OCI-LY1 (cell line): Measurements from ENCODE around the gene IDH3A.

Experiments
- H2AFZ ChIP-seq: fragments of 200-600 bp; sonication (generic), shearing (Covaris generic); 2 replicates; pipeline ENCODE4 v1.6.0; 2014; ENCODE audit warnings: antibody characterized with exemption, mild to moderate bottlenecking, low read length
- H3F3A ChIP-seq: fragments of 200-600 bp; sonication (generic), shearing (Covaris generic); 2 replicates; pipeline ENCODE4 v1.6.0; 2014; ENCODE audit warnings: mild to moderate bottlenecking, antibody characterized with exemption, low read length, moderate library complexity; ENCODE audit not compliant: insufficient read depth
- H3K27ac ChIP-seq: fragments of 200-600 bp; sonication (generic); 2 replicates; pipeline ENCODE4 v1.5.1; 2014; ENCODE audit warnings: low read length, mixed run types, mild to moderate bottlenecking, low read depth; ENCODE audit not compliant: poor library complexity, severe bottlenecking
- H3K27me3 ChIP-seq: fragments of 200-600 bp; sonication (generic); 2 replicates; pipeline ENCODE4 v1.6.0; 2014; ENCODE audit warnings: antibody characterized with exemption, mild to moderate bottlenecking, low read length, moderate library complexity; ENCODE audit not compliant: insufficient read depth
- H3K36me3 ChIP-seq: fragments of 200-600 bp; sonication (generic); 2 replicates; pipeline ENCODE4 v1.6.1; 2014; ENCODE audit warnings: mild to moderate bottlenecking, antibody characterized with exemption, low read length, moderate library complexity, mixed read lengths; ENCODE audit not compliant: insufficient read depth
- H3K4me1 ChIP-seq: fragments of 200-600 bp; sonication (generic); 2 replicates; pipeline ENCODE4 v1.5.1; 2014; ENCODE audit warnings: mild to moderate bottlenecking, low read length, moderate library complexity; ENCODE audit not compliant: insufficient read depth, severe bottlenecking
- H3K4me2 ChIP-seq: fragments of 200-600 bp; sonication (generic), shearing (Covaris generic); 2 replicates; pipeline ENCODE4 v1.6.1; 2014; ENCODE audit warnings: low read length
- H3K4me3 ChIP-seq: fragments of 200-600 bp; sonication (generic); 2 replicates; pipeline ENCODE4 v1.5.1; 2014; ENCODE audit warnings: low read length, low read depth, mild to moderate bottlenecking, mixed read lengths; ENCODE audit not compliant: poor library complexity, severe bottlenecking
- H3K79me2 ChIP-seq: fragments of 200-600 bp; shearing (Covaris generic); 2 replicates; pipeline ENCODE4 v1.6.1; 2016; ENCODE audit warnings: mixed run types, low read length, mixed read lengths; ENCODE audit not compliant: insufficient read depth
- H3K9ac ChIP-seq: fragments of 200-600 bp; sonication (generic), shearing (Covaris generic); 2 replicates; pipeline ENCODE4 v1.6.1; 2014; ENCODE audit warnings: mild to moderate bottlenecking, low read length, mixed read lengths
- H3K9me2 ChIP-seq: fragments of 200-600 bp; sonication (generic), shearing (Covaris generic); 2 replicates; pipeline ENCODE4 v1.6.1; 2014; ENCODE audit warnings: low read depth, mild to moderate bottlenecking, low read length, mixed read lengths
- H3K9me3 ChIP-seq: fragments of 200-600 bp; shearing (Covaris generic); 2 replicates; pipeline ENCODE4 v1.6.1; 2014; ENCODE audit warnings: low read length, mixed read lengths
- H4K20me1 ChIP-seq: fragments of 200-600 bp; sonication (generic), shearing (Covaris generic); 2 replicates; pipeline ENCODE4 v1.6.0; 2016; ENCODE audit warnings: mild to moderate bottlenecking, low read length; ENCODE audit not compliant: insufficient read depth
- CTCF ChIP-seq: fragments of 200-600 bp; sonication (generic), shearing (Covaris generic); IDR thresholded peaks from 2 replicates; pipeline ENCODE4 v1.5.1; 2017; ENCODE audit warnings: mild to moderate bottlenecking, antibody characterized with exemption, low read length, moderate library complexity, mixed read lengths
- EZH2 ChIP-seq: fragments of 200-600 bp; sonication (generic), shearing (Covaris generic); IDR thresholded peaks from 2 replicates; pipeline ENCODE4 v1.8.0; 2017; ENCODE audit warnings: borderline replicate concordance, mixed run types, mild to moderate bottlenecking, antibody characterized with exemption, low read length, moderate library complexity, mixed read lengths

Gene IDH3A

GRCh38 chr15:78159395-78159794 lies 10.2 kb downstream of the IDH3A start:
- Histone ChIP-seq H3K4me2 (no peak overlapping the region), H3K27me3 (no peaks in the 10 kb centered on the region), H3K4me1 (no peaks in the 10 kb centered on the region), H3K36me3 (peaks cover 65% of the 10 kb centered on the region), H3K9ac (no peak overlapping the region), H3K27ac (no peak overlapping the region), H3K9me2 (no peaks in the 10 kb centered on the region), H3K9me3 (no peaks in the 10 kb centered on the region), H3K79me2 (peaks cover 7% of the 10 kb centered on the region; the same call in 1 of the 2 replicates), H4K20me1 (no peaks in the 10 kb centered on the region), H3K4me3 (no peak overlapping the region), H3F3A (no peaks in the 10 kb centered on the region), H2AFZ (no peak overlapping the region)
- TF ChIP-seq CTCF (no peak), EZH2 (no peak)

DNA sequence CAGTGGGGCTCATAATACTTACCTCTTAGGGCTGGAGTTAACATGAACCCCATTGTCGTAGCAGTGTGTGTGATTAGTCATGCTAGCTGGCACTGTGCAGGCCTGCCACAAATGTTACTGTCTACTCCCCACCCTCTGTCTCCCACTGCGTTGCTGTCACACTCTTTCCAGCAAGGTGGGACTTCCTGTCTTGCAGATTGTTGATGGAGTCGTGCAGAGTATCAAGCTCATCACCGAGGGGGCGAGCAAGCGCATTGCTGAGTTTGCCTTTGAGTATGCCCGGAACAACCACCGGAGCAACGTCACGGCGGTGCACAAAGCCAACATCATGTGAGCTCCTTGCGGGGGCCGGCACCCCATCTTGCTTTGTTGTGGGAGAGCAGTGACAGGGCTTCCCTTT lies 12.9 kb downstream of the IDH3A start:
- H3K36me3 ChIP-seq: peaks cover 83% of the 10 kb centered on the region
- no peak overlapping the region for H3K27ac ChIP-seq
- no peaks in the 10 kb centered on the region for H3K79me2 ChIP-seq
- TF ChIP-seq EZH2 (no peak), CTCF (no peak)
- H4K20me1 ChIP-seq: no peaks in the 10 kb centered on the region
- no peaks in the 10 kb centered on the region for H3K9me3 ChIP-seq
- H2AFZ ChIP-seq: no peak overlapping the region
- H3F3A ChIP-seq: no peaks in the 10 kb centered on the region
- no peak overlapping the region for H3K4me2 ChIP-seq
- no peak overlapping the region for H3K4me3 ChIP-seq
- H3K9me2 ChIP-seq: no peaks in the 10 kb centered on the region
- no peaks in the 10 kb centered on the region for H3K27me3 ChIP-seq
- no peak overlapping the region for H3K9ac ChIP-seq
- peaks cover under 1% of the 10 kb centered on the region for H3K4me1 ChIP-seq

GRCh38 chr15:78164010-78164409 lies 14.8 kb downstream of the IDH3A start:
- H3K36me3 ChIP-seq: peaks cover 87% of the 10 kb centered on the region

More at GRCh38 chr15:78164010-78164409, 14.8 kb downstream of the IDH3A start:
- no peak overlapping the region for H3K9ac ChIP-seq
- H3K27ac ChIP-seq: no peak overlapping the region
- H3K4me1 ChIP-seq: peaks cover 8% of the 10 kb centered on the region
- H3K79me2 ChIP-seq: no peaks in the 10 kb centered on the region
- H3K9me3 ChIP-seq: no peaks in the 10 kb centered on the region
- H4K20me1 ChIP-seq: no peaks in the 10 kb centered on the region
- TF ChIP-seq CTCF (no peak), EZH2 (no peak)
- H2AFZ ChIP-seq: no peak overlapping the region
- H3K4me3 ChIP-seq: no peak overlapping the region
- no peaks in the 10 kb centered on the region for H3K27me3 ChIP-seq
- H3K9me2 ChIP-seq: no peaks in the 10 kb centered on the region
- no peaks in the 10 kb centered on the region for H3F3A ChIP-seq
- no peak overlapping the region for H3K4me2 ChIP-seq
